ENCODE results near the gene SH3BP1.
"Not testable (repeated sequence)": the region's sequence is repeated elsewhere in the genome, so short reads cannot be mapped to it uniquely, and the experiment has no call there.

SH3BP1 gene

GRCh38 chr22:37639070-37639760 lies at the start of gene SH3BP1:
Gene SH3BP1, plus strand, starts transcription at chr22:37639669. Its CDS starts 119 bp downstream, at chr22:37639788.
- peak in 1 of 58 donors; percentile 68 for DNase-seq

- not testable (repeated sequence) for DNase-seq
Measured at GRCh38 chr22:37591081-37591480, 48.4 kb upstream of the SH3BP1 start.

GRCh38 chr22:37591823-37592404 lies 47.6 kb upstream of the SH3BP1 start:
- no peak for DNase-seq

- DNase-seq = no peak
Measured at GRCh38 chr22:37594237-37594636, 45.2 kb upstream of the SH3BP1 start.

- DNase-seq = peak in 3 of 58 donors; percentile 8 to 16 (median 12)
Measured at GRCh38 chr22:37599153-37599552, 40.3 kb upstream of the SH3BP1 start.

GRCh38 chr22:37601203-37601539 lies 38.3 kb upstream of the SH3BP1 start:
- no peak for DNase-seq

- no peak for DNase-seq
Measured at GRCh38 chr22:37601540-37602442, 37.7 kb upstream of the SH3BP1 start.

GRCh38 chr22:37602546-37603277 lies 36.8 kb upstream of the SH3BP1 start:
- DNase-seq = not testable (repeated sequence)

- DNase-seq = no peak
Measured at GRCh38 chr22:37604074-37604473, 35.4 kb upstream of the SH3BP1 start.

GRCh38 chr22:37604875-37605274 lies 34.6 kb upstream of the SH3BP1 start:
- no peak for DNase-seq

- DNase-seq = peak in 55 of 58 donors; percentile 9 to 86 (median 61)
Measured at GRCh38 chr22:37607010-37607934, 32.2 kb upstream of the SH3BP1 start.

GRCh38 chr22:37607935-37608476 lies 31.5 kb upstream of the SH3BP1 start:
- no peak for DNase-seq

GRCh38 chr22:37608477-37609239 lies 30.8 kb upstream of the SH3BP1 start, which contains the start of gene GGA1:
Gene GGA1, plus strand, starts transcription at chr22:37608834. Its CDS starts 27 bp downstream, at chr22:37608861.
- peak; percentile 80 to 100 (median 96) for DNase-seq

- DNase-seq = peak in 6 of 58 donors; percentile 22 to 64 (median 49)
Measured at GRCh38 chr22:37609240-37610152, 30.0 kb upstream of the SH3BP1 start.

GRCh38 chr22:37610153-37610475 lies 29.4 kb upstream of the SH3BP1 start:
- not testable (repeated sequence) for DNase-seq

- peak in 6 of 58 donors; percentile 9 to 22 (median 14) for DNase-seq
Measured at GRCh38 chr22:37610480-37611129, 28.9 kb upstream of the SH3BP1 start.

GRCh38 chr22:37611207-37611606 lies 28.3 kb upstream of the SH3BP1 start:
- DNase-seq = no peak
